GM23248 (cell line): ENCODE results near the gene MRPL20.
"Not testable (repeated sequence)": the region's sequence is repeated elsewhere in the genome, so short reads cannot be mapped to it uniquely, and the experiment has no call there.

Experiments used
- EZH2 ChIP-seq: fragments of 200-600 bp; sonication (generic); IDR thresholded peaks from 2 replicates; pipeline ENCODE4 v1.6.1; 2018; ENCODE audit warnings: antibody characterized with exemption, mild to moderate bottlenecking; ENCODE audit not compliant: insufficient read depth, poor library complexity, severe bottlenecking
- EZH2phosphoT487 ChIP-seq: fragments of 200-600 bp; sonication (generic); IDR thresholded peaks from 2 replicates; pipeline ENCODE4 v1.6.1; 2018; ENCODE audit warnings: antibody characterized with exemption, moderate library complexity, mild to moderate bottlenecking, low read depth; ENCODE audit not compliant: insufficient read depth

DNA sequence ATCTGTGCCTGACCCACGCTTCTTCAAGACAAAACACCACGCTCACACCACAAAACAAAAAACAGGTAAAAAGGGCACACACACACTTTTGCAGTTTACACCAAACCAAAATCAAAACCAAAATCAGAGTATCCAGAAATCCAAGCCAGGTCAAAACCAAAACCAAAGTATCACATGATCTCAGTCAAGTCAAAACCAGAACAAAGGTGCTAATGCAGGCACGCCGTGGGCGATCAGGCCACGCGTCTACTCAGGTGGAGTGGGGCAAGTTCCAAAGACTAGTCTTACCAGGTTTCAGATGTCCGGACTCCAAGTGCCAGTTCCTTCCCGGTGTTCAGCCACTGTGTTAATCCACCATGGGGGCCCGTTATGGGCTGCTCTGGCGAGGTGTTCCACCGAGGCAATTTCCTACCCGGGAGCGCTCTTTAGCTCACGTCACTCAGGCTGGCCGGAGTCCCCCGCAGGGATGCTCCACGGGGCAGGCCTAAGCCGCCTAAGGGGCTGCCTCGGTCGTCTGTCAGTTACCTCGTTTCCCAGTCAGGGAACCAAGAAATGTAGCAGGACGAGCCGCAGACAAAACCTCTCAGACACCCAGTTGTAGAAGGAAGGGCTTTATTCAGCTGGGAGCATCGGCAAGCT is 10.9 kb upstream of the MRPL20 start:
- not testable (repeated sequence) for TF ChIP-seq EZH2, EZH2phosphoT487
